Trophoblast cell (in vitro differentiated cells and primary cell): ENCODE measurements around the gene CYTH3.

Experiments
- DNase-seq, 2 donors: peaks; one replicate each; pipeline ENCODE4 v3.0.0-alpha.2; 2016
- H2AFZ ChIP-seq: 2 replicates; pipeline ENCODE4 v1.6.1; 2013; ENCODE audit warnings: low read length, moderate library complexity, mild to moderate bottlenecking; ENCODE audit not compliant: insufficient read depth, poor library complexity
- H2AK5ac ChIP-seq: 2 replicates; pipeline ENCODE4 v1.6.1; 2013; ENCODE audit warnings: mild to moderate bottlenecking, low read length
- H2BK120ac ChIP-seq: 2 replicates; pipeline ENCODE4 v1.6.1; 2013; ENCODE audit warnings: low read length, mild to moderate bottlenecking, moderate library complexity; ENCODE audit not compliant: insufficient read depth, poor library complexity
- H2BK12ac ChIP-seq: 2 replicates; pipeline ENCODE4 v1.6.1; 2013; ENCODE audit warnings: mild to moderate bottlenecking, low read length, moderate library complexity
- H2BK5ac ChIP-seq: 2 replicates; pipeline ENCODE4 v1.6.1; 2013; ENCODE audit warnings: low read length, low read depth, moderate library complexity, mild to moderate bottlenecking; ENCODE audit not compliant: poor library complexity
- H3K14ac ChIP-seq: 2 replicates; pipeline ENCODE4 v1.6.1; 2013; ENCODE audit warnings: mild to moderate bottlenecking, low read length
- H3K18ac ChIP-seq: 2 replicates; pipeline ENCODE4 v1.6.1; 2013; ENCODE audit warnings: mild to moderate bottlenecking, low read length
- H3K23ac ChIP-seq: 2 replicates; pipeline ENCODE4 v1.6.1; 2013; ENCODE audit warnings: low read length
- H3K27ac ChIP-seq: 2 replicates; pipeline ENCODE4 v1.5.1; 2013; ENCODE audit warnings: low read depth, mild to moderate bottlenecking, inconsistent platforms, low read length, moderate library complexity
- H3K27me3 ChIP-seq: 2 replicates; pipeline ENCODE4 v1.6.1; 2013; ENCODE audit warnings: inconsistent platforms, mild to moderate bottlenecking, low read length, moderate library complexity; ENCODE audit not compliant: insufficient read depth
- H3K36me3 ChIP-seq, 2 experiments: 1 replicate in 1 of 2; 2 replicates in 1 of 2; pipeline ENCODE4 v1.6.1; 2013; ENCODE audit warnings: low read length in 2 of 2, mild to moderate bottlenecking in 2 of 2, moderate library complexity in 1 of 2; ENCODE audit not compliant: insufficient read depth in 2 of 2, control insufficient read depth in 1 of 2
- H3K4ac ChIP-seq: 2 replicates; pipeline ENCODE4 v1.6.1; 2013; ENCODE audit warnings: low read depth, mild to moderate bottlenecking, low read length, moderate library complexity
- H3K4me1 ChIP-seq, 2 experiments: 1 replicate in 1 of 2; 2 replicates in 1 of 2; pipeline ENCODE4 v1.6.1; 2013; ENCODE audit warnings: low read length in 2 of 2, mild to moderate bottlenecking in 2 of 2, moderate library complexity in 1 of 2; ENCODE audit not compliant: insufficient read depth in 2 of 2, control insufficient read depth in 1 of 2
- H3K4me2 ChIP-seq: 2 replicates; pipeline ENCODE4 v1.6.1; 2013; ENCODE audit warnings: inconsistent platforms, mild to moderate bottlenecking, low read length, moderate library complexity
- H3K4me3 ChIP-seq: 2 replicates; pipeline ENCODE4 v1.5.1; 2013; ENCODE audit warnings: mild to moderate bottlenecking, low read depth, low read length, inconsistent platforms
- H3K79me1 ChIP-seq: one replicate; pipeline ENCODE4 v1.6.1; 2013; ENCODE audit warnings: low read length
- H3K79me2 ChIP-seq: 2 replicates; pipeline ENCODE4 v1.6.1; 2013; ENCODE audit warnings: low read length, mild to moderate bottlenecking; ENCODE audit not compliant: control insufficient read depth, insufficient read depth, poor library complexity
- H3K9ac ChIP-seq: 2 replicates; pipeline ENCODE4 v1.6.1; 2013; ENCODE audit warnings: mild to moderate bottlenecking, low read length
- H3K9me3 ChIP-seq: 2 replicates; pipeline ENCODE4 v1.6.1; 2013; ENCODE audit warnings: low read depth, mild to moderate bottlenecking, control low read depth, inconsistent platforms, low read length; ENCODE audit not compliant: insufficient read depth
- H4K12ac ChIP-seq: 2 replicates; pipeline ENCODE4 v1.6.1; 2013; ENCODE audit warnings: low read depth, mild to moderate bottlenecking, low read length, moderate library complexity
- H4K8ac ChIP-seq: 2 replicates; pipeline ENCODE4 v1.6.1; 2013; ENCODE audit warnings: low read depth, mild to moderate bottlenecking, low read length, moderate library complexity
- H4K91ac ChIP-seq: one replicate; pipeline ENCODE4 v1.6.1; 2013; ENCODE audit warnings: low read depth, mild to moderate bottlenecking, low read length, moderate library complexity
- WGBS: extraction: QIAGEN DNeasy Blood & Tissue Kit; methylation state at CpG from one replicate; pipeline ENCODE4 v1.1.7; 2013; ENCODE audit warnings: missing lambda C conversion rate; ENCODE audit not compliant: insufficient read length, insufficient coverage; ENCODE audit errors: extremely low coverage; 5-methylcytosine and 5-hydroxymethylcytosine counted together

CYTH3 gene

DNA sequence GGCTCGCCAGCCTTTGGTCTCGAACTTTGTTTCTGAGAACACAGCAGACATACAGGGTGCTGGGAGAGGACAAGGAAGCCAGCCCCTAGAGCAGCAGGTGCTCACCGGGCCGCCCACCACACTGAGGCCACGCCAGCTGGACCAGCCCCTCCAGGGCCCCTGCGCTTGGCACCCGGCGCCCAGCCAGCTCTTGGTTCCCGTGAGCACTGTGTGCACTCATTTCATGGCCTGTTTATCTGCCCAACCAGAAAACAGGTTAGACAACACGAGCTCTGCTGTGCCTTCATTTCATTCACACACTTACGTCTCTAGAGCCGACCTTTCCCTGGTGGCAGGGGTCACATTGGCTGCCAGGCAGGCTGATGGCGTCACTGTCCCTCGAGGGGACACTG lies 104.0 kb downstream of the CYTH3 start:
- Histone ChIP-seq H3K36me3 (peaks cover 37 to 41% of the 10 kb centered on the region in 2 experiments), H2AFZ (no peak overlapping the region), H3K4me3 (no peak overlapping the region), H2BK12ac (no peak overlapping the region), H3K9ac (no peak overlapping the region), H3K27me3 (no peaks in the 10 kb centered on the region), H3K27ac (no peak overlapping the region), H4K8ac (no peak overlapping the region), H3K14ac (no peak overlapping the region), H3K79me1 (peaks cover 2% of the 10 kb centered on the region), H3K79me2 (no peaks in the 10 kb centered on the region), H2BK5ac (no peak overlapping the region), H3K4me2 (no peak overlapping the region), H4K91ac (no peak overlapping the region), H3K4ac (no peak overlapping the region), H3K9me3 (peaks cover 2% of the 10 kb centered on the region), H2AK5ac (no peak overlapping the region), H3K18ac (no peak overlapping the region), H4K12ac (no peak overlapping the region), H2BK120ac (no peak overlapping the region), H3K4me1 (peaks cover 10 to 15% of the 10 kb centered on the region in 2 experiments), H3K23ac (no peak overlapping the region)
- no CpG with 5 or more reads among the region's 14 CpGs for WGBS
- no peak for DNase-seq

DNA sequence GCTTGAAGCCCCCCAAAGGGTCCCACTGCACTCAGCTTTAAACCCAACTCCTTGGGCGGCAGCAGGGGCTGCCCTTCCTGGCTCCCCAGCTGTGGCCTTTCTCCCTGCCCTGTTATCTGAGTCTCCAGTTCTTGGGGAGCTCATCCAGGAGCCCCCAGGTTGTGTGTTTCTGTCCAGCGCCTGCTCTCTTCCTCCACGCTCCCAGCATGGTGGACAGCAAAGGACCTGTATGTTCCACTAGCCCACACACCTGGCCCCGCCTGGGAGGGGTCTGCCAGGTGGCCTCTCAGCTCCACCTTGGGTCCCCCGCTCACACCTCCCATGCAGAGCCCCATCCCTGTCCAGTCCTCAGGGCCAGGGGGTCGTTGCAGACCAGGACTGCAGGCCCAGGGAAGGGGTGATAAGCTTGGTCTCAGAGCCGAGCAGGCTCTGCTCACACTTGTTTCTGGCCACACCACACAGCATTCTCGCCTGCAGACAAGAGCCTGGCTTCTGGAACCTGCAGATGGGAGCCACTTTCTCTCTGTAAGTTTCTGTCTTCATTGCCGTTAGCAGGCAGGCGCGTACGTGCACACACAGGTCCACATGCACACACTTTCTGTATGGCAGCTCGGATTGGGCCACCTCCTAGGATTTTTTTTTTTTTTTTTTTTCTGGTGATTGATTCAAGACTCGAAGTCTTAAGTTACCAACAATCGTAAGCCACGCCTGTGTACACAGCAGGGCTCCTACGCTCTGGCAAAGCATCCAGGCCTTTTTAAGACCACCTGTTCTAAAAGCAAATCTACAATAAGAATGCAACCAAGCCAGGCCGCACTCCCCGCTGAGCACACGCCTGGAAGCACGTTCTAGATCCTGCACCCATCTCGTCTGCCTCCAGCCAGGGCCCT lies 104.6 kb downstream of the CYTH3 start:
- no peak for DNase-seq
- Histone ChIP-seq H2BK120ac (no peak overlapping the region), H4K8ac (no peak overlapping the region), H3K4ac (no peak overlapping the region), H2AK5ac (no peak overlapping the region), H3K9me3 (peaks cover 2% of the 10 kb centered on the region), H3K79me1 (no peaks in the 10 kb centered on the region), H3K36me3 (peaks cover 38 to 42% of the 10 kb centered on the region in 2 experiments), H4K91ac (no peak overlapping the region), H3K27me3 (no peaks in the 10 kb centered on the region), H2AFZ (no peak overlapping the region), H3K23ac (no peak overlapping the region), H3K4me2 (no peak overlapping the region), H3K14ac (no peak overlapping the region), H3K9ac (no peak overlapping the region), H3K4me3 (no peak overlapping the region), H3K18ac (no peak overlapping the region), H3K79me2 (no peaks in the 10 kb centered on the region), H3K27ac (no peak overlapping the region), H3K4me1 (peaks cover 10 to 15% of the 10 kb centered on the region in 2 experiments), H2BK12ac (no peak overlapping the region), H2BK5ac (no peak overlapping the region), H4K12ac (no peak overlapping the region)
- no CpG with 5 or more reads among the region's 22 CpGs for WGBS

GRCh38 chr7:6167004-6167551 lies 105.3 kb downstream of the CYTH3 start:
- no CpG with 5 or more reads among the region's 13 CpGs for WGBS
- no peaks in the 10 kb centered on the region for H3K79me1 ChIP-seq
- no peak overlapping the region for H4K12ac ChIP-seq
- H2AFZ ChIP-seq: no peak overlapping the region
- H3K27me3 ChIP-seq: no peaks in the 10 kb centered on the region
- H3K18ac ChIP-seq: no peak overlapping the region
- no peak overlapping the region for H2BK12ac ChIP-seq
- no peak overlapping the region for H3K14ac ChIP-seq
- H3K4me1 ChIP-seq: peaks cover 7 to 10% of the 10 kb centered on the region in 2 experiments
- H3K9ac ChIP-seq: no peak overlapping the region
- H3K4ac ChIP-seq: no peak overlapping the region
- H3K27ac ChIP-seq: no peak overlapping the region
- H4K91ac ChIP-seq: no peak overlapping the region
- no peak overlapping the region for H2AK5ac ChIP-seq
- no peak overlapping the region for H3K4me3 ChIP-seq
- H3K79me2 ChIP-seq: no peaks in the 10 kb centered on the region
- H2BK5ac ChIP-seq: no peak overlapping the region
- H4K8ac ChIP-seq: no peak overlapping the region
- no peak overlapping the region for H2BK120ac ChIP-seq
- peaks cover 2% of the 10 kb centered on the region for H3K9me3 ChIP-seq
- H3K4me2 ChIP-seq: no peak overlapping the region
- peaks cover 45 to 49% of the 10 kb centered on the region in 2 experiments for H3K36me3 ChIP-seq
- no peak overlapping the region for H3K23ac ChIP-seq
- no peak for DNase-seq

GRCh38 chr7:6166443-6166891 lies 106.0 kb downstream of the CYTH3 start:
- H3K4me3 ChIP-seq: no peak overlapping the region
- WGBS: no CpG with 5 or more reads among the region's 13 CpGs
- H3K23ac ChIP-seq: no peak overlapping the region
- H2BK5ac ChIP-seq: no peak overlapping the region
- H3K79me1 ChIP-seq: no peaks in the 10 kb centered on the region
- no peak overlapping the region for H2AK5ac ChIP-seq
- no peak for DNase-seq
- H2BK12ac ChIP-seq: no peak overlapping the region
- no peaks in the 10 kb centered on the region for H3K79me2 ChIP-seq
- H3K4me1 ChIP-seq: peaks cover under 1 to 4% of the 10 kb centered on the region in 2 experiments
- no peak overlapping the region for H2BK120ac ChIP-seq
- H3K9me3 ChIP-seq: peaks cover 2% of the 10 kb centered on the region
- H4K91ac ChIP-seq: no peak overlapping the region
- no peak overlapping the region for H3K18ac ChIP-seq
- peaks cover 45 to 50% of the 10 kb centered on the region in 2 experiments for H3K36me3 ChIP-seq
- no peak overlapping the region for H3K27ac ChIP-seq
- H4K8ac ChIP-seq: no peak overlapping the region
- H3K9ac ChIP-seq: no peak overlapping the region
- no peak overlapping the region for H3K14ac ChIP-seq
- no peak overlapping the region for H3K4me2 ChIP-seq
- no peak overlapping the region for H3K4ac ChIP-seq
- no peak overlapping the region for H4K12ac ChIP-seq
- H2AFZ ChIP-seq: no peak overlapping the region
- H3K27me3 ChIP-seq: no peaks in the 10 kb centered on the region
